Ureter (tissue), 1 donor: Measurements from ENCODE around the gene MAP7. TPM values are rescaled to one million over a fixed set of nuclear protein-coding genes. Genes with fewer than 3 reads are reported as not detected.
"Not testable (repeated sequence)": the region's sequence is repeated elsewhere in the genome, so short reads cannot be mapped to it uniquely, and the experiment has no call there.

ENCODE experiments used
- DNase-seq: peaks from one replicate; pipeline ENCODE4 v3.0.0-alpha.2; 2020; ENCODE audit warnings: low spot score
- total RNA-seq: library from RNA; stranded (reverse); gene quantifications from one replicate; pipeline ENCODE4 v1.2.4, GENCODE V29; 2023
- donor health status: DM: yes; HTN: yes; CAD: no.

MAP7 gene
- total RNA-seq, 1 donor from 2014 or later: 37.0 TPM

GRCh38 chr6:136506124-136506799, 44.0 kb downstream of the MAP7 start:
- DNase-seq: no peak

- no peak for DNase-seq
Observed at GRCh38 chr6:136503303-136504029, 46.8 kb downstream of the MAP7 start.

DNA sequence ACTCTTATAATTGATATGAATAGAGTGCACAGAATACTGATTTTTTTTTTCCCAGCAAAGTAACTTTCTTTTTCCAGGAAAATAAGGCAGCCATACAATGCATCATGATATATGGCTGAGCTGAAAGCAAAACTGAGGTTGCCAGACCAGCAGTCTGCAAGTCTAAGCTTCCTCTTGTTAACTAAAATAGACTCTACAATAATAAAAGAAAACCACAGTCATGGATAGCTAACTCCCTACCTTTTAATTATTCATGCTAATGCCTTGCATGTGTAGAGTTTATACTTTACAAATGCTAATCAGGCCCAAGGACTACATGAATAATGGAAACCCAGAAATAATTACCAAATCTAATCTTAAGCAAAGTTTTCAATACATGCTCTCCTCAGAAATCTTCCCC, 47.4 kb downstream of the MAP7 start:
- no peak for DNase-seq

DNA sequence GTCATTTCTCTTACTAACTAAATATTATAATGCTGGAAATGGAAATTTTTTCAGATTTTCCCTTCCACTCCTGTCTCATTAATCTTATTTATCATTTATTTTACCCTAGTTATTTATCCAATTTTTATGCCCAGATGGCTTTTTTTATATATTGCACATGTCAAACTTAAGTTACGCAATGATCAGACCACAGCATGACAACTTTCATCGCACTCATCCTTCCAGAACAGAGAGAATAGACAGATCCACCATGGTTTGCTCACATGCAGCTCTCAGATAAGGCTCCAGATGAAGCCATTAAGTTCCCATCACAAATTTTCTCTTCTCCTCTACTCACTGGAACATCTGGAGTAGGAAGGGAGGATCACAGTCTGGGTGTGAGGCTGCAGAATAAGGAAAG, 48.7 kb downstream of the MAP7 start:
- DNase-seq: no peak

DNA sequence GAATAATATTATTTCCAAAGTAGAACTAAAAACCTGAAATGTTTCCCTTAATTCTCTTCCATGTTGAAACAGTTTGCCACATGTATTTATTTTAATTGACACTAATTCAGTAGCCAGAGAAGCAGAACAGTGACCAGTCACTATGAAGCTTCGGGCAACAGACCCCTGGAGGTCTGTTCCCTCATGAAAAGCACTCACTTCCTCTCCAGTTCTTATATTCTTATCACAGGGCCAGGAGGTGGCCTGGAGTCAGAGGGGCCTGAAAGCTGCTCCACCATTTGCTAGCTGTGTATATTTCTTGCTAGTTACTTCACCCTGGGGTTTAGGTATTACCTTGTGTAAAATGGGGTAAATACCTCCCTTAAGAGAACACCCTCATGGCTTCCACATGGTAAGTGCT, 49.1 kb downstream of the MAP7 start:
- DNase-seq: no peak

DNA sequence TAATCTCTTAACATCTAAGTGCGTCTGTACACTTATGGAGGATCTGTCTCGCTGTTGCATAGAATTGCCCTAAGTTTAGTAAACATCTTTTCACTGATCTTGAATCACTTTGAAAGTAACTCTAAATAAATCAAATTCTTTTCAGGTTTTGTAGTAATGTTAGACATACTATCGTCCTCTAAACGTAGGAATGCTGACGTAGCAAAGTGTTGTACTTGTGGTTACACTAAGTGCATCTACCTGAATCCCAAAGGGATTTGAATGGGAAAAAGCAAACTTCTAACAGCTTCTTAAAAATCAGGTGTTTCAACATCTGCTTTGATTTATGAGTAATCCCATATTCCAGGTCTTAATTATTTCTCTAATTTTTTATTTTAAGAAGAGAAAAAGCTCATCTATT, 49.8 kb downstream of the MAP7 start:
- DNase-seq: no peak

- no peak for DNase-seq
Observed at GRCh38 chr6:136499370-136499769, 50.9 kb downstream of the MAP7 start.

- not testable (repeated sequence) for DNase-seq
Observed at GRCh38 chr6:136496449-136496848, 53.8 kb downstream of the MAP7 start.

GRCh38 chr6:136494710-136495109, 55.5 kb downstream of the MAP7 start:
- no peak for DNase-seq

GRCh38 chr6:136494059-136494458, 56.2 kb downstream of the MAP7 start:
- DNase-seq: no peak

DNA sequence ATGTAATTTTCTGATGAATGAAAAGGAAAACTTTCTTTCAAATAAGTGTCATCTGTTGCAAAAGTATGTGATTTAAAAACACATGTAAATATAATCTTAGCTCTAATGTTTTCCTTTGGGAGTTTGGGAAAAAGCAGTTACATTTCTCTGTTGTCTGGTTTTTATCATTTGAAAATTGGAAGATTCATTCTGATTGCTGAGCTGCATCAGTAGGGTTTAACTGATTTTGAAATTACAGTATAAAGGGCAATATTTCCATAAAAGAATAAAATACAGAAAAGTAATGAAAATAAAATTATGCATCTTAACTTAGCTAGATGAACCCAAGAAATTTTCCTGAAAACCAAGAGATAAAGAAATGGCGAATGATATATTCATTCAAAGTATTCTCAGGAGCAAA, 57.8 kb downstream of the MAP7 start:
- DNase-seq: no peak

GRCh38 chr6:136491754-136492153, 58.5 kb downstream of the MAP7 start:
- DNase-seq: no peak

DNA sequence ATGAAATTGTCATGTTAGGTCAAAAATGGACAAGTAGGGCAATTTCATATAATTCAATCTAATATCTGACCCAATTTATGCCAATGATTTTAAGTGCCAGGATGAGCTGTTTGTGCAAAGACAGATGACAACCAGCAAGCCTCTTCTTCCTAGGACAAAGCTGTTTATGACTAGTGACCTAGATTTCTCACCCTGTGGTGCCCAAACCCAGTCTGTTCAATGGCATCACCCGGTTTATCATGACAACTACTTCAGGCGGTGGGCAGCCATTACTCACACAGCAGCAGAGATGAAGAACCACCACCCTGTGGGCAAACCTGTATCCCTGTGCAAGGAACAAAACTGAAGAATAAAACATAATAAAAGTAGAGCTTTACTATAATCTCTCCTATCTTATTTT, 59.0 kb downstream of the MAP7 start:
- DNase-seq: no peak

DNA sequence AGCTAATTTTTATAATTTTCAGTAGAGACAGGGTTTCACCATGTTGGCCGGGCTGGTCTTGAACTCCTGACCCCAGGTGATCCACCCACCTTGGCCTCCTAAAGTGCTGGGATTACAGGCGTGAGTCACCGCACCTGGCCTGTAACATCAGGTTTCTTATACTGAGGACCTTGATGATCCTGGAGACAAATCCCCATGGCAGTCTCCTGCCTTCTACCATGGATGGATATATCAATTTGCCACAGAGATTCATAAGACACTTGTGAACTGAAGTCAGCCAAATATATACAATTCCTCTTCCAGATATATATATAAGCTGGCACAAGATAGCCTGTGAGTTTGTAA, 60.6 kb downstream of the MAP7 start:
- not testable (repeated sequence) for DNase-seq

DNA sequence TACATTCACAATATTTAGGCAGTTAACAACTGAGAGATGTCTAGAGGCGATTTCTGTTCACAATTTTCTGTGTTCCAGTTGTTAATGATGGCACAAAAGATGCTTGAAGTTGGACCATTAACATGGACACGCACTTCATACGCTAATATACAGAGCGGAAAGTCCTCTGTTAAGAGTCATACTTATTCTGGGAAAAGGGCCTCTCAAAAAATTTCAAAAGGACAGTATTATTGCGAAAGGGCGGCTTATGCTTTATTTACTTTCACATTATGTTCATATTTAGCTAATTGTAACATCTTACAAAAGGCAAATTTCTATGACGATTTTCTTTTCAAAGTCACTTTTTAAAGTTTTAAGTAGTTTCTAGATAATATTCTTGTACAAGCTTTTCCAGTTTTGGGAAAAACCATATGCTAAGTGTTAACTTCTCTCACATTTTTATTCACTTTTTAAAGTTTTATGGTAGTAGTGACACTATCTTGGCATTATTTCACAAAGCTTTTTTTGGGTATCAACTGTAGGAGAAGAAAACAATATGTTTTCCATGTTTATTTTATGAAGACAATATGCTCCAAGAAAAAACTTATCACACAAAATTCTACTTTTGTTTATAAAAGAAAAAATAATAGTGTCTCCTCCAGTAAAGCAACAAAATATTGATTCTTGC, 62.3 kb downstream of the MAP7 start:
- no peak for DNase-seq

DNA sequence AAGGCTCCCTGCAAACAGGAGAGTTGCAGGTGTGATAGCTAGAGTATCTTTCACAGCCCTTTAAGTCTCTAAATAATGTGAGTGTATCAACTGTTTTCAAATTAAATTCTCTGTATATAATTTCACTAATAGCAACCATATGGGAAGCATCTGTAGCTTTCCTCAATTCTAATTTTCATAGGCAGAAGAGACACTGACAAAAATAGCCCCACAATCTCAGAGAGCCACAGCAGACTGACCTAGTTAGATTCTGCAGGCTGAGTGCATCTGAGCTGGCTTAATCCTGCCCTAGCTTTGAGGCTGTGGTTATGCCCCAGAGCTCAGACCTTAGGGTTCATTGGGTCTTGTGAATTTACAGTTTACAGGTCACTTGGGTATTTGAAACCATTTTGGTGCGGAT, 63.9 kb downstream of the MAP7 start:
- DNase-seq: no peak

DNA sequence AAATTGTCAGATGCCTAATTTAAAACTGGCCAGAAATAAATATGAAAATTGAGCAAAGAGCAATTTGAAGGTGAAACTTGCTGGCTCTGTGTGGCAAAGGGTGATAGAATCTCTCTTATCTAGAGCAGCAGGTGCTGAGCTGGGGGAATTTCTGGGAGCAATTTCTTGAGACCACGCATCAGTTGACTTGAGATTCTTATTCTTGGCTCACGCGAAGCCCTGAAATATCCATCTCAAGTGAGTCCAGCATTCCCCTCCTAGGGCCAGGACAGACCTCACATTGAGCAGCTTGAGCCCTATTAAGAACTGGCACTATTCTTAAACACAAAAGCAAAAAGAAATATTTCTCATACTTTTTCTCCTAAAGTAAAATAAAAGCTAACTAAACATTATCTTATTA, 66.3 kb downstream of the MAP7 start:
- no peak for DNase-seq

DNA sequence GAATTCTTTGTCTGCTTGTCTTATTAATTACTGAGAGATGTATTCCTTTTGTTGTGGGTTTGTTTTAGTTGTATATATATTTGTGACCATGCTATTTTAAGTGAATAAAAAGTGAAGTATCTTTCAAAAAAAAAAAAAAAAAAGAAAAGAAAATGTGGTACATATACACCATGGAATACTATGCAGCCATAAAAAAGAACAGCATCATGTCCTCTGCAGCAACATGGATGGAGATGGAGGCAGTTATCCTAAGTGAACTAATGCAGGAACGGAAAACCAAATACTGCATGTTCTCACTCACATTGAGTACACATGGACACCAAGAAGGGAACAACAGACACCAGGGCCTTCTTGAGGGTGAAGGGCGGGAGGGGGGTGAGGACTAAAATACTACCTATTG, 67.2 kb downstream of the MAP7 start:
- DNase-seq: not testable (repeated sequence)

- DNase-seq: no peak
Observed at GRCh38 chr6:136477548-136477947, 72.7 kb downstream of the MAP7 start.

DNA sequence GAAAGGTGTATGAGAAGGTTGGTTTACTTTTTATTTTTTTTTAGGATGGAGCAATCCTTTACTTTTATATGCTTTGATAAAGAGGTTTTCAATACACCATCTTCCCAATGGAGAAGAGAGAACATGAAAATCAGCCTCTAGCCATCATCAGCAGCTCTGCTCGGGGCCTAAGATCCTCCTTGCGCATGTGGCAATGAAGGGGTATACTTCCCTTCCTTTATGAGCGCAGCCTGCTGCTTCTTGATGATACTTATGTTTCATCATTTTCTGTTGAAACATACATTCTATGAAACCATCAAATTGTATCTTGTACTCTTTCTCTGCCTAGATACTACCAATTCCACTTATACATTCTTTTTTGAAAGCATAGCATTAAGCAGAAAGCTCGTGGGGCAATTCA, 74.5 kb downstream of the MAP7 start:
- no peak for DNase-seq

DNA sequence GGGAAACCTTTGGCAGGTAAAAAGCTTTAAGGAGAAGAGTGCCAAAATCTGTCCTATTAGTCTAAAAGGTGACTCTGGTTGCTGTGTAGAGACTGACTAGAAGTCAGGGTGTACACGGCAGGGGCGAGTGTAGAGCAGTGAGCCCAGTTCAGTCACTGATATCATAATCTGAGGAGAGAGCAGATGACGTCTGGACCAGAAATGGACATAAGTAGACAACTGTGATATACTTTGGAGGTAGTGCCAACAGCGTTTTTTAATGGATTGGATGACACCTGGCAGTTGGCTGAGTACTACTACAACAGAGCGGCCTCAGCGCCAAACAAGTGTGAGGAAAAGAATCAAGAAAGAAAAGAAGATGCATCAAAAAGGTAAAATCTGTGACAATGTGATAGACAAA, 76.0 kb downstream of the MAP7 start:
- DNase-seq: no peak

DNA sequence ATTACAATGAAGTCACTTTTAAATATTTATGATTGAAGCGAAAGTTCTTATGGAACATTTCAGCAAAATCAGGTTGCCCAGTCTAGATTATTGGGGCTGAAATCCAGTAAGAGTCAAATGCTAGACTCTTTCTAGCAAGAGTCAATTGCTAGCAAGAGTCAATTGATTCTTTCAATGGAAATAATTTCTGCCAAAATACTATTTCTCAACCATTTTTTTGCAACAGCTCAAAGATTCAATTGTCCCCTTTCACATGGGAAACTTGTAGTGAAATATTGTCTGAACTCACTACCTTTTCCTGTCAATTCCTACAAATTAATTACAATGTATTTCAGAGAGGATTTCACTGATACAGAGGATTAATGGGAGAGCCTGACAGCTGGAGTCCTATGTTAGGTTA, 78.3 kb downstream of the MAP7 start:
- no peak for DNase-seq

DNA sequence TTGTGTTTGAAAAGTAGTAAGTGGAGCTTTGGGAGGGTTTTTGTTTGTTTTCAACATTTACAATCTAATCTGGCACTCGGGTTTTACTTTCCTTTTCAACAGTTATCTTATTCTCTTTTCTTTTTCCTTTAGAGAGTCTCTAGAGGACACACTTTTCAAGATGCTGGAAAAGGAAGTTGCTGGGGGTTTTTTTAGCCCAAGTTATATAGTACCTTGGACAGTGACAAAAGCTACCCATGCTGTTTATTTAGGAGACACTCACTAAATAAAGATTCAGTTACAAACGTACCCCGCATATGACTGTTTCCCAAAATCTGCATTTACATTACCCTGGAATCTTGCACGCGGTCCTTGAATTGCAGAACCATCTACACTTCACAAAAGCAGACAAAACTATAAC, 78.8 kb downstream of the MAP7 start:
- no peak for DNase-seq
